Lower lobe of right lung (tissue), 2 donors: ENCODE measurements around the gene ZNRF3. TPM values are rescaled to one million over a fixed set of nuclear protein-coding genes. Genes with fewer than 3 reads are reported as not detected.
A peak's percentile ranks its signal among the peaks of the same experiment; 100 is the strongest.

Experiments
- ATAC-seq, 2 donors: fragments of 200-7000 bp; cut with Tn5 transposase; one replicate each; pipeline ENCODE4 v1.9.1; 2020 to 2022; ENCODE audit warnings: mild to moderate bottlenecking in 2 of 2, moderate library complexity in 2 of 2
- DNase-seq: peaks from one replicate; pipeline ENCODE4 v3.0.0-alpha.2; 2020
- H3K27ac ChIP-seq: fragments of 200-600 bp; one replicate; pipeline ENCODE4 v1.8.0; 2022
- H3K27me3 ChIP-seq: fragments of 200-600 bp; one replicate; pipeline ENCODE4 v1.8.0; 2022; ENCODE audit warnings: low read depth
- H3K36me3 ChIP-seq: fragments of 200-600 bp; one replicate; pipeline ENCODE4 v1.8.0; 2022; ENCODE audit warnings: mild to moderate bottlenecking
- H3K4me1 ChIP-seq: fragments of 200-600 bp; one replicate; pipeline ENCODE4 v1.8.0; 2022
- H3K4me3 ChIP-seq: fragments of 200-600 bp; one replicate; pipeline ENCODE4 v1.8.0; 2022; ENCODE audit warnings: mild to moderate bottlenecking
- H3K9me3 ChIP-seq: fragments of 200-600 bp; one replicate; pipeline ENCODE4 v1.8.0; 2022
- CTCF ChIP-seq: fragments of 200-600 bp; IDR thresholded peaks from one replicate; pipeline ENCODE4 v1.8.0; 2022; ENCODE audit warnings: antibody characterized with exemption, mild to moderate bottlenecking
- intact Hi-C: fragments of 100-400 bp; cut with DNase I; formaldehyde crosslinking; loops from one replicate; pipeline ENCODE4 v1.11.0; 2022
- long read RNA-seq: library from polyadenylated mRNA; unstranded; transcript quantifications from one replicate; pipeline ENCODE4 v2.0.0, GENCODE V29; 2021
- total RNA-seq: library from RNA; stranded (reverse); fragmentation: NEBNext Ultra II Directional; extraction: Animal tissue kit (Norgen Biotek cat#: 25700); gene quantifications from one replicate; pipeline ENCODE4 v1.2.1, GENCODE V29; 2021
- donor health status: DM: no; HTN: yes; CAD: no; lungs with severe emphysema.

ZNRF3 gene
- 11.3 TPM for total RNA-seq
- long read RNA-seq, full-length matches to known transcripts, result 18 of 45 reads
- long read RNA-seq, partial matches to known transcripts, result 10 of 45 reads
- long read RNA-seq, other reads (novel, unspliced or antisense), result 17 of 45 reads

GRCh38 chr22:28882878-28883656 lies at the start of gene ZNRF3:
Gene ZNRF3 (plus strand): TSS chr22:28883572. CDS start chr22:28883767, 195 bp downstream.
- Histone ChIP-seq H3K4me1 (peaks cover 40% of the 10 kb centered on the region), H3K27ac (peak within 1 kb of the TSS; percentile 41), H3K9me3 (no peaks in the 10 kb centered on the region), H3K27me3 (no peaks in the 10 kb centered on the region), H3K36me3 (no peaks in the 10 kb centered on the region), H3K4me3 (peak within 1 kb of the TSS; percentile 71)
- TF ChIP-seq CTCF, result no peak
- DNase-seq, result peak; percentile 93
- peak; percentile 97 to 99 for ATAC-seq
- intact Hi-C loops, result no loop called here

GRCh38 chr22:28835630-28836189 lies 47.7 kb upstream of the ZNRF3 start:
- no peak for DNase-seq
- Histone ChIP-seq H3K9me3 (no peaks in the 10 kb centered on the region), H3K4me3 (no peak overlapping the region), H3K4me1 (no peaks in the 10 kb centered on the region), H3K27ac (no peak overlapping the region), H3K27me3 (no peaks in the 10 kb centered on the region), H3K36me3 (no peaks in the 10 kb centered on the region)
- TF ChIP-seq CTCF, result no peak
- ATAC-seq, result no peak
- intact Hi-C loops, result no loop called here

GRCh38 chr22:28837640-28838039 lies 45.7 kb upstream of the ZNRF3 start:
- H3K27me3 ChIP-seq, result no peaks in the 10 kb centered on the region
- TF ChIP-seq CTCF, result no peak
- H3K27ac ChIP-seq, result no peak overlapping the region
- no peaks in the 10 kb centered on the region for H3K4me1 ChIP-seq
- no peak overlapping the region for H3K4me3 ChIP-seq
- ATAC-seq (no peak), DNase-seq (no peak)
- no peaks in the 10 kb centered on the region for H3K36me3 ChIP-seq
- intact Hi-C loops, result no loop called here
- no peaks in the 10 kb centered on the region for H3K9me3 ChIP-seq

DNA sequence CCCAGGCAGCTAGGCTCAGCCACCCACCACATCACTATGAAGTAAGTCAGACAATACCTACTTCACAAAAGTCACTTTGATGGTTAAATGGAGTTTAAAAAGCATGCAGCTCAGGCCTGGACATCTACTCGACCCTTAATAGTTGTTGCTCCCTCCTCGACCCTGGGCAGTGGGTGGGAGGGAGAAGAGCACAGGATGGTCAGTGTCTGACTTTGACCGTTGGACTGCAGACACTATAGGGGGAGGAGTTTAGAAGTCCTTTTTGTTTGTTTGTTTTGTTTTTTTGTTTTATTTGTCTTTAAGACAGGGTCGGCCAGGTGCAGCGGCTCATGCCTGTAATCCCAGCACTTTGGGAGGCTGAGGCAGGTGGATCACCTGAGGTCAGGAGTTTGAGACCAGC lies 44.4 kb upstream of the ZNRF3 start:
- DNase-seq, result no peak
- Histone ChIP-seq H3K4me1 (no peaks in the 10 kb centered on the region), H3K9me3 (no peaks in the 10 kb centered on the region), H3K36me3 (no peaks in the 10 kb centered on the region), H3K27me3 (no peaks in the 10 kb centered on the region), H3K27ac (no peak overlapping the region), H3K4me3 (no peak overlapping the region)
- no peak for ATAC-seq
- TF ChIP-seq CTCF, result no peak
- intact Hi-C loops, result no loop called here

DNA sequence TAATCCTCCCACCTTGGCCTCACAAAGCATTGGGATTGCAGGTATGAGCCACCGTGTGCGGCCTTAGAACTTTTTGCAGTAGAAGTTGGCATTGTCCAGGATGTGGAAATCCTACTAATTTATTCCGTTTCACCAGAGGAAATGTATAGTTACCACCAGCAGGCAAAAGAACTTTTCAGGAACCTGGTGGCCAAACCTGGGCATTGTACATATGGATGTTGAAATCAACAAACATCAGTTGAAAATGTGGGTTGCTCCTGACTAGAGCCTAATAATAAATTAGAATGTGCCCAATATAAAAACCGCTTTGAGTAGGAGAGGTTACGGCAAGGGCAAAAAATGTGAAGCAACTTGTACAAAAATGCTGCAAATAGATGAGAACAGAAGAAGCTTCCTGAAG lies 42.3 kb upstream of the ZNRF3 start:
- DNase-seq (no peak), ATAC-seq (no peak)
- Histone ChIP-seq H3K9me3 (no peaks in the 10 kb centered on the region), H3K4me1 (no peaks in the 10 kb centered on the region), H3K36me3 (no peaks in the 10 kb centered on the region), H3K4me3 (no peak overlapping the region), H3K27ac (no peak overlapping the region), H3K27me3 (no peaks in the 10 kb centered on the region)
- intact Hi-C loops, result no loop called here
- no peak for TF ChIP-seq CTCF
